Activated B cell treated with CpG ODN at 0.5 μM for 24 hours (primary cell): ENCODE measurements around the gene CYSTM1. TPM values are rescaled to one million over a fixed set of nuclear protein-coding genes. Genes with fewer than 3 reads are reported as not detected.

Source experiments
- ATAC-seq: fragments of 200-7000 bp; cut with Tn5 transposase; one replicate; pipeline ENCODE4 v1.10.0; 2021; ENCODE audit warnings: low read depth, mild to moderate bottlenecking, moderate library complexity
- CTCF ChIA-PET: fragments of 350-600 bp; sonication (Branson Sonifier 250); formaldehyde crosslinking; loops from one replicate; lab custom pipeline; 2021; ENCODE audit warnings: antibody characterized with exemption; lab: Charles Lee
- POLR2A ChIA-PET: fragments of 350-600 bp; sonication (Branson Sonifier 250); formaldehyde crosslinking; loops from one replicate; lab custom pipeline; 2021; ENCODE audit warnings: antibody characterized with exemption; lab: Charles Lee
- DNase-seq: peaks from one replicate; pipeline ENCODE4 v3.0.0; 2022
- H3K27ac Mint-ChIP-seq: one replicate; pipeline ENCODE4 v1.8.0; 2020; ENCODE audit warnings: mixed read lengths
- H3K27me3 Mint-ChIP-seq: one replicate; pipeline ENCODE4 v1.8.0; 2021; ENCODE audit warnings: mixed read lengths
- H3K36me3 Mint-ChIP-seq: one replicate; pipeline ENCODE4 v1.8.0; 2021; ENCODE audit warnings: low read depth, mixed read lengths
- H3K4me1 Mint-ChIP-seq: one replicate; pipeline ENCODE4 v1.8.0; 2021; ENCODE audit warnings: mixed read lengths
- H3K4me3 Mint-ChIP-seq: one replicate; pipeline ENCODE4 v1.8.0; 2020; ENCODE audit warnings: mild to moderate bottlenecking, mixed read lengths
- H3K9me3 Mint-ChIP-seq: one replicate; pipeline ENCODE4 v1.8.0; 2020; ENCODE audit warnings: mixed read lengths
- CTCF ChIP-seq: fragments of 200-600 bp; IDR thresholded peaks from one replicate; pipeline ENCODE4 v1.8.0; 2022; ENCODE audit warnings: antibody characterized with exemption, mild to moderate bottlenecking
- intact Hi-C: fragments of 100-400 bp; cut with micrococcal nuclease; formaldehyde crosslinking; loops from one replicate; pipeline ENCODE4 v1.15.1; 2024
- total RNA-seq: library from RNA; stranded (reverse); gene quantifications from 2 replicates; pipeline ENCODE4 v1.2.3, GENCODE V29; 2022

The CYSTM1 gene
- total RNA-seq, 1 donor from 2014 or later: 20.1 TPM

GRCh38 chr5:140181525-140181924 is 6.5 kb downstream of the CYSTM1 start:
- ATAC-seq (no peak), DNase-seq (no peak)
- no peak overlapping the region for H3K27ac Mint-ChIP-seq
- no peaks in the 10 kb centered on the region for H3K4me1 Mint-ChIP-seq
- ChIA-PET CTCF (no interaction called here), POLR2A (no interaction called here)
- no peak for TF ChIP-seq CTCF
- intact Hi-C loops: no loop called here
- H3K36me3 Mint-ChIP-seq: no peaks in the 10 kb centered on the region
- no peaks in the 10 kb centered on the region for H3K9me3 Mint-ChIP-seq
- no peak overlapping the region for H3K4me3 Mint-ChIP-seq
- no peaks in the 10 kb centered on the region for H3K27me3 Mint-ChIP-seq

- no peaks in the 10 kb centered on the region for H3K27me3 Mint-ChIP-seq
- H3K9me3 Mint-ChIP-seq: no peaks in the 10 kb centered on the region
- no peak for TF ChIP-seq CTCF
- DNase-seq (no peak), ATAC-seq (no peak)
- POLR2A ChIA-PET: no interaction called here
- H3K4me3 Mint-ChIP-seq: no peak overlapping the region
- H3K27ac Mint-ChIP-seq: no peak overlapping the region
- CTCF ChIA-PET: no interaction called here
- intact Hi-C loops: no loop called here
- no peaks in the 10 kb centered on the region for H3K36me3 Mint-ChIP-seq
- H3K4me1 Mint-ChIP-seq: no peaks in the 10 kb centered on the region
These were observed 7.2 kb downstream of the CYSTM1 start for GRCh38 chr5:140182075-140182711.

GRCh38 chr5:140182803-140183367 is 7.9 kb downstream of the CYSTM1 start:
- no peak overlapping the region for H3K27ac Mint-ChIP-seq
- DNase-seq (no peak), ATAC-seq (no peak)
- POLR2A ChIA-PET: no interaction called here
- intact Hi-C loops: no loop called here
- H3K9me3 Mint-ChIP-seq: no peaks in the 10 kb centered on the region
- CTCF ChIA-PET: no interaction called here
- H3K36me3 Mint-ChIP-seq: no peaks in the 10 kb centered on the region
- no peak for TF ChIP-seq CTCF
- no peaks in the 10 kb centered on the region for H3K27me3 Mint-ChIP-seq
- no peaks in the 10 kb centered on the region for H3K4me1 Mint-ChIP-seq
- no peak overlapping the region for H3K4me3 Mint-ChIP-seq

DNA sequence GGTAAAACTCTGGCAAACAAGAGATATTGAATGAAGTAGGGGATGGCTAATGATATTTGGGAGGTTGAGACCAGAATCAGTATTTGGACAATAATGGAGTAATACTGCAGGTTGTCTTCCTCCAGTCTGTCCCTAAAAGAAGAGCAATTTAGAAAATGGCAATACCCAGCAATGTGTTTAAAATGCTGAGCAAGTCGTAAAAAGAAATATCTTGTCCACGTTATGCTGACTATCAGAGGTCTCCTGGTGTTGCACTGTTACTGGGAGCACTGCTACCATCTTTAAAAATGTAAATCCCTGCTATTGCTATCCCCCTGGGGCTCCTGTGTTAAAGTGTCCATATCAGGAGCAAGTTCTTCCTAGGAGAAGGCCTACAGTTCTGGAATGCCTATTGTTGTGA is 10.4 kb downstream of the CYSTM1 start:
- no peak for TF ChIP-seq CTCF
- no peak overlapping the region for H3K27ac Mint-ChIP-seq
- no peaks in the 10 kb centered on the region for H3K27me3 Mint-ChIP-seq
- DNase-seq: no peak
- intact Hi-C loops: no loop called here
- H3K4me3 Mint-ChIP-seq: no peak overlapping the region
- no peaks in the 10 kb centered on the region for H3K9me3 Mint-ChIP-seq
- no peaks in the 10 kb centered on the region for H3K4me1 Mint-ChIP-seq
- H3K36me3 Mint-ChIP-seq: no peaks in the 10 kb centered on the region
- ChIA-PET CTCF (no interaction called here), POLR2A (no interaction called here)
- ATAC-seq: no peak

DNA sequence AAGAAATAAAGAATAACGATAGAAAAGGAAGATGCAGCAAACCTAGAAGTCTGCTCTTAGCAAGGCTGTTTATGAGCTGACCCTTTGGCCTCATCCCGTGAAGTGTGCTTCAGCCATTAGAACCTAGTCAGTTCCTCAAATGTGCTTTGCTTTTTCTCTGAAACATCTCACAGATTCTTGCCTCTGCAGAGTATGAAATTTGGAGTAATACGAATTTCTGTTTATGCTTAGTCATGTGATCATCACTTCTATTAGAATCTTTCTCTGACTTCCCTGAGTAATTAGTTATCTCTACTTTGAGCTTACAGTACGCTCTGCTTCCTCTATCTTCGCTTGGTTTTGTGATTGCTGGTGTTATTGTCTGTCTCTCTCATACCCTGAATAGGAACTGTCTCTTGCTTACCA is 11.3 kb downstream of the CYSTM1 start:
- ATAC-seq: no peak
- H3K9me3 Mint-ChIP-seq: no peaks in the 10 kb centered on the region
- H3K4me1 Mint-ChIP-seq: no peaks in the 10 kb centered on the region
- no peak overlapping the region for H3K27ac Mint-ChIP-seq
- no peaks in the 10 kb centered on the region for H3K36me3 Mint-ChIP-seq
- POLR2A ChIA-PET: no interaction called here
- CTCF ChIA-PET: no interaction called here
- no peak for TF ChIP-seq CTCF
- no peaks in the 10 kb centered on the region for H3K27me3 Mint-ChIP-seq
- no peak for DNase-seq
- H3K4me3 Mint-ChIP-seq: no peak overlapping the region
- intact Hi-C loops: no loop called here
